K562 treated with DMSO at 1 percent for 4 hours (cell line): Measurements from ENCODE around the gene ODF2. TPM values are rescaled to one million over a fixed set of nuclear protein-coding genes. Genes with fewer than 3 reads are reported as not detected.

Experiments
- total RNA-seq: library from RNA; unstranded; fragments of 300-600 nt; gene quantifications from 2 replicates; pipeline ENCODE4 v1.2.3, GENCODE V29; 2022; ENCODE audit not compliant: insufficient read depth

Gene ODF2
- 37.4 and 41.5 TPM in 2 replicates for total RNA-seq

GRCh38 chr9:128455849-128456612 is at the start of gene ODF2:
Gene ODF2, plus strand, starts transcription at chr9:128456006. Its CDS starts 86 bp downstream, at chr9:128456092.

GRCh38 chr9:128420651-128421481 is 34.9 kb upstream of the ODF2 start, which contains the start of gene CERCAM:
Gene CERCAM, plus strand, starts transcription at chr9:128420857. Its CDS starts 21 bp downstream, at chr9:128420878.

GRCh38 chr9:128504485-128505413 is 48.9 kb downstream of the ODF2 start, which contains the start of gene GLE1:
Gene GLE1, plus strand, starts transcription at chr9:128504719. Its CDS starts 87 bp downstream, at chr9:128504806.

Other genes with a start within 250 kb of the ODF2 start
- gene GOLGA2, start 180.0 kb upstream of the ODF2 start, total RNA-seq, result 95.4 and 101 TPM in 2 replicates
- gene SWI5, start 179.7 kb upstream of the ODF2 start, total RNA-seq, result 119 and 149 TPM in 2 replicates
- 25.4 and 29.2 TPM in 2 replicates for gene TRUB2, start 133.6 kb upstream of the ODF2 start, total RNA-seq
- gene COQ4, start 133.2 kb upstream of the ODF2 start, total RNA-seq, result 98.0 and 105 TPM in 2 replicates
- gene SLC27A4, start 115.5 kb upstream of the ODF2 start, total RNA-seq, result 12.8 and 15.5 TPM in 2 replicates
- 40.9 and 42.9 TPM in 2 replicates for gene URM1, start 84.6 kb upstream of the ODF2 start, total RNA-seq
- gene CERCAM, start 35.1 kb upstream of the ODF2 start, total RNA-seq, result 33.3 and 41.6 TPM in 2 replicates
- gene GLE1, start 48.7 kb downstream of the ODF2 start, total RNA-seq, result 29.2 and 29.9 TPM in 2 replicates
- gene SPTAN1, start 96.6 kb downstream of the ODF2 start, total RNA-seq, result 29.3 and 36.5 TPM in 2 replicates
- gene DYNC2I2, start 200.8 kb downstream of the ODF2 start, total RNA-seq, result 153 and 184 TPM in 2 replicates
- gene SET, start 233.2 kb downstream of the ODF2 start, total RNA-seq, result 334 and 357 TPM in 2 replicates
- 27.3 and 31.8 TPM in 2 replicates for gene PKN3, start 246.5 kb downstream of the ODF2 start, total RNA-seq